HG02943 (cell line): ENCODE results near the gene USP32.

Experiments
- ATAC-seq: cut with Tn5 transposase; IDR thresholded peaks from one replicate; pipeline ENCODE4 v1.9.1; 2021; ENCODE audit warnings: mild to moderate bottlenecking, low read depth, moderate library complexity; ENCODE audit not compliant: unreplicated experiment

The USP32 gene

DNA sequence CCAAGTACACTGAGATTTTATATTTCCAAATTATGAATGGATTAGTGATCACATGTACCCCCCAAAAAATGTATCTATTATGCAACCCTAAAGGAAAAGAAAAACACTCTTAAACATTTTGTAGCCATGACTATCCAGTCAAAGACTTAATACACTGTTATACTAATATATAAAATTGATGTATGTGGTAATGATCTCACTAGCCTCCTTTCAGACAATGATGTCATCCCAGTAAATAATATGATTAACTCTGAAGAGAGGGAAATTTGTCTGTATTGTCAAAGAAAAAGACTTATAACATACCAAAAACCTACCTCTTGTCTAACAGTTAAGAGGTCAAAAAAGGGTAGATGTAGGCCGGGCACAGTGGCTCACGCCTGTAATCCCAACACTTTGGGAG is 80.7 kb downstream of the USP32 start:
- ATAC-seq = no peak

DNA sequence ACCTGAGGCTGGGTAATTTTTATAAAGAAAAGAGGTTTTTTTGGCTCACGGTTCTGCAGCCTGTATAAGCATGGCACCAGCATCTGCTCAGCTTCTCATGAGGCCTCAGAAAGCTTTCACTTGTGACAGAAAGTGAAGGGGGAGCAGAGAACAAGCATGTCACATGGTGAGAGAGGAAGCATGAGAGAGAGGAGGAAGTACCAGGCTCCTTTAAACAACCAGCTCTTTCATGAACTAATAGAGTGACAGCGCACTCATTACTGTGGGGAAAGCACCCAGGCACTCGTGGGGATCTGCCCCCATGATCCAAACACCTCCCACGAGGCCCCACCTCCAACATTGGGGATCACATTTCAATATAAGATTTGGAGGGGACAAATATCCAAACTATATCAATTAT is 86.8 kb downstream of the USP32 start:
- no peak for ATAC-seq

DNA sequence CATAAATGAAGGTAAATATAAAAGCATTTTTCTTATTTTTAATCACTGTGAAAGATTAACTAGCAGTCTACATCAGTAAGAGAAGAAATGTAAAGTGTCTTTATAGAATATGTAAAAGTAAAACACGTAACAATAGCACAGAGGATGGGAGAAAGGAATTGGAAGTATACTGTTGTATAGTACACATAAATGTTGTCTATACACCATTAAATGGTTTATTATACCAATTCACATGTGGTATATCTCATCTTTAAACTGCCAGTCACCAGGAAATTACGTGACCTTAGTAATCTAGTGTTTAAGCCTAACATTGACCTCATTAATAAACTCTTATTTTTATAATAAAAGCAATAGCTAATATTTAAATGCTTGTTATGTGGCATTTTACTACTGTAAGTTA is 87.4 kb downstream of the USP32 start:
- ATAC-seq = no peak

DNA sequence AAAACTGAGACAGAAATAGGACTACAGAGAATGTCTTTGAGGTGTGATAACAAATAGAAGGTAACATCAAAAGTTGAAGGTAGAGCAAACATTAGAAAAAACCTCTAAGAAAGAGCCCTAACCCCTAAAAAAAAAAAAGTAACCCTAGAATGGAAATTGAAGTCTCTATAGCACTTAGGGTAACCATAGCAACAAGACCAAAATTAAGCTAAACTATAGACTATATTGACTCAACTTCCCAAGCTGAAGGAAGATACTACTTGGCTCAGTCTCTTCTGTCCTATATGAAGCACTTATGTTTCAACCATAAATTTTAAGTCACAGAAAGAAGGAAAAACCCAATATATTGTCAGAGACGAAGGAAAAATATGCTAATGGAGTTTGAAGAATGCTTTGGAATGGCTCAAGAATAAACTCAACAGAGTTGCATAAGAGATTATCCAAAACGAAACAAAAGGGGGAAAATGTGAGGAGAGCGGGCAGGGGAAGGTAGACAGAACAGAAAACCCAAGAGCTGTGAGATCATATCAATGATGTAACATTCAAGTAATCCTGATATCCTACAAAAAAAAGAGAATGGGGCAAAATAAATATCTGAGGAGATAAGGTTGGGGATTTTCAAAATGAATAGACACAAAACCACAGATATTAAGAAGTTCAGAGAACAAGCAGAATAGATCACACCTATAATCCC is 88.4 kb downstream of the USP32 start:
- ATAC-seq = no peak

DNA sequence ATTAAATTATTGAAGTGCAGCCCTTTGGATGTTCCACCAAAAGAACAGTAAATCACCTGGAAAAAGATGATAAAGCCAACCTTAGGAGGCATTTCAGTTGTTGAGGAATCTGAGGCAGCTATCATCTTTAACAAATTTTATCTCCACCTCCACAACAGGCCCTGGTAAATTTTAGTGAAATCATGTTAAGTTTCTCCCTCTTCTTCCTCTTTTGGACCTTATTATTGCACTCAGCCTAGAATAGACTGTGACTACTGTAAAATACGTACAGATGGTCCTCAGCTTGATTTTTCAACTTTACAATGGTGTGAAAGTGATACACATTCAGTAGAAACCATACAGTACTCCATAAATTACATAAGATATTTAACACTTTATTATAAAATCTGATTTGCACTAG is 90.3 kb downstream of the USP32 start:
- ATAC-seq = no peak

DNA sequence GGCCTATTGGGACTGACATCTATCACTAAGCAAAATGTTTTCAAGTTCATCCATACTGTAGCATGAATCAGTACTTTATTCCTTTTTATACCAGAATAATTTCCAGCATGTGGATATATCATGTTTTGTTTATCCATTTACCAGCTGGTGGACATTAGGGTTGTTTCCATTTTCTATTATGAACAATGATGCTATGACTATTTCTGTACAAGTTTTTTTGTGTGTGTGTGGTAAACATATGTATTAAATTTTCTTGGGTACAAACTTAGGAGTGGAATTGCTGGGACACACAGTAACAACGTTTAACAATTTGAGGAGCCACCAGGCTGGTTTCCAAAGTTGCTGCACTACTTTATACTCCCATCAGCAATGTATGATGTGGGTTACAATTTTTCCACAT is 91.0 kb downstream of the USP32 start:
- ATAC-seq = no peak

DNA sequence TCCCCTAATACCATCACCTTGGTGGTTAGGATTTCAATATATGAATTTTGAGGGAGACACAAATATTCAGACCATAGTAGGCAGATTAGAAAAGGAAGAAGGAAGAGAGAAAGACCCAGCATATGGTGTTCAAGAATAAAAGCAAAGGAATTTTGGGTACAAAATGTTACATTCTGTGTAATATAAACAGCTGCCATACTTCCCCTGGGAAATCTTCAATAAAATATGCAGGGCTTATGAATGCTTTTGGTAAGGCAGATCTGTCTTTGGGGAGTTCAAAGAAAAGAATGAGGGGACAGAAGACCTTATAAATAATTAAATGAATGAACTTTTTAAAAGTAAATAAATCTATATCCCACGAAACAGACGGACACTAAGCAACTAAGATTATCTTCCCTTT is 91.9 kb downstream of the USP32 start:
- no peak for ATAC-seq

DNA sequence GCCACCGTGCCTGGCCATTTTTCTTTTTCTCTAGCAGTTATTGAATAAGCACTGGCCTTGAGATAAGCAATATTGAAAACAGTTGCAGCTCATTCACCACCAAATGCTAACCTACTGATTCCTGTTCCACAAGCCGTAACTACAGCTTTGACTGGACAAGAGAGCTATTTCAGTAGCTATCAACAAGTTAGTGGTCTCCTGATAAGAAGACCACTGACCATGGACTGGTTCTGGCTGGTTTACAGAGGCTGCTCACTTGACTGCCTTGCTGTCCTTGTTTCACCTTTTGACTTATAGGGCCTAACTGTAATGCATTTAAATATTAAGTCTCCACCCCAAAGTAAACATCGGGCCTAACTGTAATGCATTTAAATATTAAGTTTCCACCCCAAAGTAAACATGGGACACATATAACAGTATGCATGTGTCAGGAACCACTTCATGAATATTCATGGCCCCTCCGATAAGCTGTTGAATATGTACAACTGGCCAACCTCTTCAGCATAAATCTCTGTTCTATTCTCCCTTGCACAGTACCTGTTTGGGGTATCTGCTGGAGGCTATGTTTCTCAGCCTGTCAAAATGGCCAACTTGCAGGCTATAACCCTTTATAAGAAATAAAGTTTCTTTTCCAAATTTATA is 94.1 kb downstream of the USP32 start:
- ATAC-seq = no peak

DNA sequence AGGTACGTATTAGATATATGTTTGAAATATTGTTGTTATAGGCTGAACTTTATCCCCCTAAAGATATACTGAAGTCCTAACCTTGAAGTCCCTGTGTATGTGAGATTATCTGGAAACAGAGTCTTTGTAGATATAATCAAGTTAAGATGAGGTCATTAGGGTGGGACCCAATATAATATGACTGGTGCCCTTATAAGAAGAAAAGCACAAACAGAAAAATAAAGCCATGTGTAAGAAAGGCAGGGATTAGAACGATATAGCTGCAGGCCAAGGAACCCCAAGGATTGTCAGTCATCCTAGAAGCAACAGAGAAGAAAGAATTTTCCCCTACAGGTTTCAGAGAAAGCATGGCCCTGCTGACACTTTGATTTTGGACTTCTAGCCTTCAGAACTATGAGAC is 95.8 kb downstream of the USP32 start:
- no peak for ATAC-seq

DNA sequence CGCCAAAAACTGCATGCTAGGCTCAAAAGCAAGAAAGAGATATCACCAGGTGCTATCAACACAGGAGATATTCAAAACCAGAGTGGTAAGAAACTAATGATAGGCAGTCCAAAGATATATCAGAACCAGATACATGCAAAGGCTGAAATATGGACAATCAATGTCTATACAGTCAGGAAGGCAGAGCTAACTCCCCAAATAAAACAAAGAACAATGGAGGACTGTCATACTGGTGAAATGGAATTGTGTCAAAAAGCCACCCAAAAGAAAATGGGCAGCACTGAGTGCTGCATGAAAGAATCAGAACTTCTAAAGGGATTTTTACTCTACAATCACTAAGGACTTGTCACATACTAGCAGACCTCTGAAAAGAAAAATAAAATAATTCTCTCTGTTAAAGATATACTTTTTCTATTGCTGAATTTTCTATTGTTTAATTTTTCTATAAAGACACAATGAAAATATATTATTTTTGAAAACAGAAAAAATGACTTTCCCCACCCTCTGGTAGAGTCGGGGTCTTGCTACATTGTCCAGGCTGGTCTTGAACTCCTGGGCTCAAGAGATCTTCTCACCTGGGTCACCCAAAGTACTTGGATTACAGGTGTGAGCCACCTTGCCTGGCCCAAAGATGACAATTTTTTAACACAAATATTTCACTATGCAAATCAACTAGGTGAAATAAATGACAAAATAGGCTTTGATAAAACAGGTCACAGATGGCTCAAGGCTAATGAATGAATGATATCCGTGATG is 98.2 kb downstream of the USP32 start:
- no peak for ATAC-seq

DNA sequence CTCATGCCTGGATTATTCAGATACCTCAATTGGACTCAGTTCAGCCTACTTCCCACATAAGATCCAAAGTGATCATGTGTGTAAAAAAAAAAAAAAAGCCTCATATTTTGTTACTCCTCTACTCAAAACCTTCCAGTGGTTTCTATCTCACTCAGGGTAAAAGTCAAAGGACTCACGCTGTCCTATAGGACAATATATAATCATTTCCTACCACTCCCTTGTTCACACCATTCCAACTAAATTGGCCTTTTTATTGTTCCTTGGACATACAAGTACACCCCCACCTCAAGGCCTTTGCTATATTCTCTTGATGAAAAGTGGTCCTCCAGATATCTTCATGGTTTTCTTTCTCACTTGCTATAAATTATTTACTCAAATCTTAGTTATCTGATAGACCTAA is 99.2 kb downstream of the USP32 start:
- no peak for ATAC-seq

DNA sequence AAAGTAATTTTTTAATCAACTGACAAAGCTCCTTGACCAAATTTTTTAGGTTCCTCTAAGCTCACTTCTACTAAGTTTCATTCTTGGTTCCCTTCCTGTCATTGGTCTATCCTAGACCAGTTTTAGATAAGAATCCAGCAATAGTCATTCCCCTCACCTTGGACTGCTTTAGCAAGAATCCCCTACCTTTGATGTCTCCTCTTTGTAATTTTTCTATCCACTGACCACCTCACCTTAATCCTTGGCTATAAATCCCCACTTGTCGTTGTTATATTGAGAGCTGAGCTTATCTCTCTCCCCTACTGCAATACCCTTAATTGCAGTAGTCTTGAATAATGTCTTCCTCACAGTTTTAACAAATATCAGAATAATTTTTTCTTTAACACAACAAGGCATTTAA is 107.2 kb downstream of the USP32 start:
- no peak for ATAC-seq

DNA sequence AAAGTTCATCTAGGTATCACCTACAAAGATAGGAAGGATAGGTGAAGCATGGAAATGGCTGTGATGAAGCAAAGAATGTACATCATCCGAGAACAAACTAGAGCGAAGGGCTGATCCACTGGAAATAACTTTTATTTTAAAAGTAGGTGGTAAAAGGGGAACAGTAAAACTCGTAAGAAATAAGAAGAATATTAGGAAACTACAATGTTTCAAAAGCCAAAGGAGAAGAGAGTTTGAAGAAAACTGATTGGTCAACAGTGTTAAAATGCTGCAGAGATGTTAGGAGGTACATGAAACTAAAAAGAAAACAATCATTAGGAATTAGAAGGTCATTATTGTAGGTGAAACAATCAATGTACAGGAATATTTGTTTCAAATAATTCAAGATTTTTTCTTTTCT is 108.1 kb downstream of the USP32 start:
- no peak for ATAC-seq

DNA sequence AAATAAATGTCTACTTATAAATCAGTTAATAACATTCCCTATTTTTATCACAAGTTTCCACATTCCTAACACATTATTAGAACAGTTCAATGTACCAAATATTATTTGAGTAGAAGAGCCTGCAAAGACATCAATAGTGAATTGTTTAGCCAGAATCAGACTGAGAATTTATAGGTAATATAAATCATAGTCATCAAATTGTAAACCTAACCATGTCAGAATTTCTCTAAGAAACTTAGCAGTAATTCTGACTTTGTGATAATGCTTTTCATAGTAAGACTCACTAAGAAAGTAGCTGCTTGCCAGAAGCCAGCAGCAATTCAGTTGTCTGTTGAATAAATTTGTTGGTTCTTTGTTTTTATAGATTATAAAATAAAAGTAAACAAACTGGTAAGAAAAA is 111.3 kb downstream of the USP32 start:
- no peak for ATAC-seq

DNA sequence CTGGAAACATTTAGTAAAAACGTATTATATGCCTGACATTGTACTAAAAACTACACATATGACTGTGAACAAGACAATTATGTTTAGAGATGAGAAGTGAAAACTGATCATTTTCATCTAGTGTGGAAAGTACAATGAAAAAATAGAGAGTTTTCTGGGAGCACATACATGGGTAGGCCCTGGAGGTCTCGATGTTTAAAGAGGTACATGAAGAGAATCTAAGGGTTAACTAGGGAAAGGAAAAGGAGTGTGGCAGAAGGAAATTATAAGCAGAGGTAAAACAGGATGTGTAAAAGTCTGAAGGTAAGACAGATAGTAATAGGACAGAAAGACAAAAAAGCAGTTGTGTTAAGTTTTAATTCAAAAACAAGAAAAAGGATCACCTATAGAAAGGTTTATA is 113.7 kb downstream of the USP32 start:
- ATAC-seq = no peak

DNA sequence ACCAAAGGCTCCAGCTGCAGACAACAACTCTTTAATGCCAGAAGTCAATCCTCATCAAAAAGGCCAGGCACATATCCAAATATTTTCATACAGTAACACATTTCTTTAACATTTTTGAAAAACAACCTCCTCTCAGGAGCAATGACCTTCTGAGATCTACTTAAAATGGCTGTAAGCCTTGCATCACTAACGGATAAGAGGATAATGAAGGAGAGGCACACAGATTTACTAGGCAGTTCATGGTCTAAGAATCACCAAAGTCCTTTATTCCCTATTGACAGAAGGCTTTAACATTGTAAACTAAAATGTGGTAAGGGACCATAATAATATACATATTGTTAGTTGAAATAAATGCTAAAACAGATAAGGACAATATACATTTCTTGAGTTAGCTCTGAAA is 114.7 kb downstream of the USP32 start:
- no peak for ATAC-seq

DNA sequence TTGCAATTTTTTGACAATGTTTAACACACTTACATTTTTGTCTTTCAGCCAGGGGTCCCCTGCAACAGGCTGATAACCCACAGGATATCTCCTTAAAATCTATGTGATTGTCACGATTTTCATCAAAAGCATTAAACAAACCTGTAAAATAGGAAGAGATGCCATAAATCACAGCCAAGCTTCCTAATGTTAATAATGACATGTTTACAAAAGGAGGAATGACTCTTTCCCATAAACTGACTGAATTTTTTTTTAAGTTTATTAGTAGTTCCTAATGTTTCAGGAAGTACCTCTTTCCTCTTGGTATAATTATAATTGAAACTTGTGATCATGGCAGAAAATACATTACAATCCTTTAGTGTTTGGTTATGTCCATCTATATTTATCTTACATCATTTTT is 122.5 kb downstream of the USP32 start:
- no peak for ATAC-seq

DNA sequence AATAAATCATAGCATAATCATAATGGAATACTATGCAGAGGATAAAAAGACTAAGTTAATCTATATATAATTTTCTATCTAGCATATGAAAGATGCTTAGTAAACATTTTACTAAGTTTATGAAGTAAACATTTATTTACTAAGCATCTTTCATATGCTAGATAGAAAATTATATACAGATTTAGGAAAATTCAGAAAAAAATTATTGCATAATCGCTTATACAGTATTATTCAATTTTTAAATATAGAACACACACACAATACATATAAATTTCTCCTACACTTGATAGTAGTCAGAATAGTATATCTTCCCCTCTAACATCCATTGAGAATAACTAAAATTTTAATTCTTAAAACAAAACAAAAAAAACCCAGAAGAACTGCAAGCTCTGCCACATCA is 131.4 kb downstream of the USP32 start:
- ATAC-seq = no peak

DNA sequence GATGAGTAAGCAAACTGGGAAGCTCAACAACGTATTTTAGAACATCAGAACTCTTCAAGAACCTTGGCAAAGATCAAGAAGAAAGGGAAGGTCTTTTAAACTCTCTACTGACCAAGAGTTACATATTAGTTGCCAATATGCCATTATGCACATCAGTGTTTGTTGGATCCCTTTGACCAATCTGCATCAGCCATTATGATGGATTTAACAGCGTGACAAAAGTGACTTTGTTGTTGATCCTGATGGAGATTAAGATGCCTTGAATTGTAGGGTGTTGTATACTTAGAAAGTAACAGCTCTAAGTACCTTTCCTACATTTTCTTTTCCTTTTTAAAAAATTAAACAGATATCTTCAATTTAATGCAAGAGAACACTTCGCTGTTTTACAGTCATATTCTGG is 133.6 kb downstream of the USP32 start:
- no peak for ATAC-seq

DNA sequence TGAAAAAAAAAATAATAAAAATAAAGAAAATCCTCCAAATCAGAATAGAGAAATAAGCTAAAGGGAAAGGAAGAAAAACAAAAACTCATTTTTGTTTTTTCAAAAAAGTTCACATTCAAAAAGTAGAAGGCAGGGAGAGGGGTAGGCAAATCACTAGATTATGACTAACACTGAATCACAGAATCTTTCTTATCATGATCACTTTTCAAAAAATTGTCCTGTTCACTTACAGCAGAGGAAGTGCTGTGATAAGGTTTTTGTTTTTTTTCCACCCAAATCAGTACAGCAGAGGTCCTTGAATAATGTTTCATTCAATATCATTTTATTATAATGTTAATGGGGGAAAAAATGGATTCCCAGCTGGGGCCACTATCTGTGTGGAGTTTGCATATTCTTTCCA is 135.8 kb downstream of the USP32 start:
- ATAC-seq = no peak

DNA sequence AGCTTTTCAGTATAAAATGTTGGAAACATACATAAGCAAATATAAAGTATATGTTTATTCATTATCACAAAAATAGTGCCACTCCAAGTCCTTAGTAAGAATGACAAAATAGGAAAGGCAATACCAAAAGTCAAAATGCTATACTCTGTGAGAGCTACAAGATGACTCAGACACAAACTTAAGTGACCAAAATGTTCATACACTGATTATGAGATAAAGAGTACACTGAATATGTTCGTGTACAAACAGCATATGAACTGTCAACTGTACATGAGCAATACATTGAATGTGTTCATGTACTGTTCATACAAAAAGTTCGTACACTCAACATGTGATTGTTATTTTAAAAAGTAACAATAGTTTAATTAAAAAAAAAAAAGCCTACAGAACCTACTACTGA is 138.9 kb downstream of the USP32 start:
- ATAC-seq = no peak

DNA sequence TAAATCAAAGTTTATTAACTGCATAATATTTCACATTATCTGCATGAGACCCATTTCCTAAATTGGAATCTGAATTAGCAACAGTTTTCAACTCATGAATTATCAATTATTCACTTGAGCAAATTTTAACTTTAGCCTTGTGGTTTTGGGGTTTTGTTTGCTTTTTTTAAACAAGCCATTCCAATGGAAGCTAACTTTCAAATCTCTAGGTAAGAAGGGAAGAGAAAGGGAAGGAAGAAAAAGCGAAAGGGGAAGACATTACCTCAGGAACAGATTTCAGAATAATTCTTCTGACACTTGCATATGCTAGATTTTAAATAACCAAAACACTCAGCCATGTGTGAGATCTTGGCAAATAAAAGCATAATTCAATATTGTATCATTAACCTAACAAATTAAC is 139.5 kb downstream of the USP32 start:
- ATAC-seq = no peak
